ENCODE data around the gene GPR50. TPM values are rescaled to one million over a fixed set of nuclear protein-coding genes. Genes with fewer than 3 reads are reported as not detected.

The GPR50 gene
- total and polyA plus RNA-seq, 2 donors (not counting 1 experiment from before 2014, with no cell fraction given) = not detected

DNA sequence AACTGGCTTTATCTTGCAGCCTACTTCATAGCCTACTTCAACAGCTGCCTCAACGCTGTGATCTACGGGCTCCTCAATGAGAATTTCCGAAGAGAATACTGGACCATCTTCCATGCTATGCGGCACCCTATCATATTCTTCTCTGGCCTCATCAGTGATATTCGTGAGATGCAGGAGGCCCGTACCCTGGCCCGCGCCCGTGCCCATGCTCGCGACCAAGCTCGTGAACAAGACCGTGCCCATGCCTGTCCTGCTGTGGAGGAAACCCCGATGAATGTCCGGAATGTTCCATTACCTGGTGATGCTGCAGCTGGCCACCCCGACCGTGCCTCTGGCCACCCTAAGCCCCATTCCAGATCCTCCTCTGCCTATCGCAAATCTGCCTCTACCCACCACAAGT, 4.0 kb downstream of the GPR50 start:
- Mint-ChIP-seq H3K9me3 (ENCODE audit: insufficient read depth) (no peaks in the 10 kb centered on the region), H3K27me3 (peaks cover 46% of the 10 kb centered on the region), H3K4me1 (peaks cover 9% of the 10 kb centered on the region), H3K27ac (no peak overlapping the region), H3K4me3 (no peak overlapping the region)
- Histone ChIP-seq H3K27me3 (replicated peaks in 1 of 4; ENCODE audit: control extremely low read depth in 1 of 4, control insufficient read depth in 3 of 4, insufficient read depth in 4 of 4, low read length in 3 of 4) (peaks cover 0 to 21% (median 1%) of the 10 kb centered on the region in 4 experiments), H3K4me3 (ENCODE audit: control extremely low read depth in 1 of 5, extremely low read depth in 1 of 5, insufficient read depth in 1 of 5, low read depth in 2 of 5, low read length in 4 of 5) (no peak overlapping the region), H3K36me3 (replicated peaks in 1 of 2; ENCODE audit: control extremely low read depth in 1 of 2, control insufficient read depth in 1 of 2, extremely low read depth in 1 of 2, insufficient read depth in 2 of 2, low read length in 1 of 2) (no peaks in the 10 kb centered on the region), H3K4me2 (replicated peaks; ENCODE audit: low read depth, low read length, poor library complexity, severe bottlenecking) (no peak overlapping the region), H4K20me1 (ENCODE audit: control insufficient read depth, insufficient read depth, low read length, poor library complexity, severe bottlenecking) (no peaks in the 10 kb centered on the region), H3K9ac (ENCODE audit: low read length) (no peak overlapping the region), H3K27ac (ENCODE audit: low read length in 2 of 2) (no peak overlapping the region), H2AFZ (ENCODE audit: insufficient read depth, low read depth, low read length, poor library complexity, severe bottlenecking) (no peak overlapping the region), H3K79me2 (ENCODE audit: control insufficient read depth, insufficient read depth, low read length) (no peaks in the 10 kb centered on the region), H3K9me3 (ENCODE audit: control extremely low read depth in 1 of 3, control insufficient read depth in 2 of 3, insufficient read depth in 1 of 3, low read length in 2 of 3) (peaks cover 0 to 13% (median 0%) of the 10 kb centered on the region in 3 donors), H3K4me1 (ENCODE audit: control insufficient read depth in 2 of 2, insufficient read depth in 2 of 2, low read length in 2 of 2) (no peaks in the 10 kb centered on the region)
- CTCF ChIA-PET = no interaction called here
- POLR2A ChIA-PET = no interaction called here
- ATAC-seq (ENCODE audit: low read depth) = no peak
- WGBS (ENCODE audit: insufficient coverage) = 97% methylated on average over 7 of the region's 18 CpGs
- TF ChIP-seq, protein P1, sequence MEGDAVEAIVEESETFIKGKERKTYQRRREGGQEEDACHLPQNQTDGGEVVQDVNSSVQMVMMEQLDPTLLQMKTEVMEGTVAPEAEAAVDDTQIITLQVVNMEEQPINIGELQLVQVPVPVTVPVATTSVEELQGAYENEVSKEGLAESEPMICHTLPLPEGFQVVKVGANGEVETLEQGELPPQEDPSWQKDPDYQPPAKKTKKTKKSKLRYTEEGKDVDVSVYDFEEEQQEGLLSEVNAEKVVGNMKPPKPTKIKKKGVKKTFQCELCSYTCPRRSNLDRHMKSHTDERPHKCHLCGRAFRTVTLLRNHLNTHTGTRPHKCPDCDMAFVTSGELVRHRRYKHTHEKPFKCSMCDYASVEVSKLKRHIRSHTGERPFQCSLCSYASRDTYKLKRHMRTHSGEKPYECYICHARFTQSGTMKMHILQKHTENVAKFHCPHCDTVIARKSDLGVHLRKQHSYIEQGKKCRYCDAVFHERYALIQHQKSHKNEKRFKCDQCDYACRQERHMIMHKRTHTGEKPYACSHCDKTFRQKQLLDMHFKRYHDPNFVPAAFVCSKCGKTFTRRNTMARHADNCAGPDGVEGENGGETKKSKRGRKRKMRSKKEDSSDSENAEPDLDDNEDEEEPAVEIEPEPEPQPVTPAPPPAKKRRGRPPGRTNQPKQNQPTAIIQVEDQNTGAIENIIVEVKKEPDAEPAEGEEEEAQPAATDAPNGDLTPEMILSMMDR (IDR thresholded peaks at IDR 0.05) = no peak
- TF ChIP-seq EZH2 (IDR thresholded peaks at IDR 0.05; ENCODE audit: borderline replicate concordance, insufficient read depth, low read depth, low read length, poor library complexity, severe bottlenecking) = no peak
- intact Hi-C loops (cut with micrococcal nuclease) = no loop called here
- no peak for DNase-seq

DNA sequence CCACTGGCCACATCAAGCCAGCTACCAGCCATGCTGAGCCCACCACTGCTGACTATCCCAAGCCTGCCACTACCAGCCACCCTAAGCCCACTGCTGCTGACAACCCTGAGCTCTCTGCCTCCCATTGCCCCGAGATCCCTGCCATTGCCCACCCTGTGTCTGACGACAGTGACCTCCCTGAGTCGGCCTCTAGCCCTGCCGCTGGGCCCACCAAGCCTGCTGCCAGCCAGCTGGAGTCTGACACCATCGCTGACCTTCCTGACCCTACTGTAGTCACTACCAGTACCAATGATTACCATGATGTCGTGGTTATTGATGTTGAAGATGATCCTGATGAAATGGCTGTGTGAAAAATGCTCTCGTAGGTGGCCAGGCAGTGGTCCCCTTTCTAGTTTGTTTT, 4.7 kb downstream of the GPR50 start:
- ATAC-seq (ENCODE audit: low read depth) = no peak
- no peaks in the 10 kb centered on the region for H3K79me2 ChIP-seq (ENCODE audit: control insufficient read depth, insufficient read depth, low read length)
- 87% methylated on average over 3 of the region's 7 CpGs for WGBS (ENCODE audit: insufficient coverage)

More for the DNA sequence above, 4.7 kb downstream of the GPR50 start:
- no peak overlapping the region for H3K9ac ChIP-seq (ENCODE audit: low read length)
- intact Hi-C loops (cut with micrococcal nuclease) = no loop called here
- no peaks in the 10 kb centered on the region for H3K9me3 Mint-ChIP-seq (ENCODE audit: insufficient read depth)
- H4K20me1 ChIP-seq (ENCODE audit: control insufficient read depth, insufficient read depth, low read length, poor library complexity, severe bottlenecking) = no peaks in the 10 kb centered on the region
- TF ChIP-seq, protein P1 (IDR thresholded peaks at IDR 0.05) = no peak
- TF ChIP-seq EZH2 (IDR thresholded peaks at IDR 0.05; ENCODE audit: borderline replicate concordance, insufficient read depth, low read depth, low read length, poor library complexity, severe bottlenecking) = no peak
- peaks cover 47% of the 10 kb centered on the region for H3K27me3 Mint-ChIP-seq
- no peak overlapping the region for H2AFZ ChIP-seq (ENCODE audit: insufficient read depth, low read depth, low read length, poor library complexity, severe bottlenecking)
- no peaks in the 10 kb centered on the region for H3K4me1 ChIP-seq (ENCODE audit: control insufficient read depth in 2 of 2, insufficient read depth in 2 of 2, low read length in 2 of 2)
- POLR2A ChIA-PET = no interaction called here
- no peak for DNase-seq
- H3K4me3 Mint-ChIP-seq = no peak overlapping the region
- H3K4me3 ChIP-seq (ENCODE audit: control extremely low read depth in 1 of 5, extremely low read depth in 1 of 5, insufficient read depth in 1 of 5, low read depth in 2 of 5, low read length in 4 of 5) = no peak overlapping the region
- H3K27me3 ChIP-seq (replicated peaks in 1 of 4; ENCODE audit: control extremely low read depth in 1 of 4, control insufficient read depth in 3 of 4, insufficient read depth in 4 of 4, low read length in 3 of 4) = peaks cover 0 to 14% (median 1%) of the 10 kb centered on the region in 4 experiments
- H3K27ac ChIP-seq (ENCODE audit: low read length in 2 of 2) = no peak overlapping the region
- CTCF ChIA-PET = no interaction called here
- H3K36me3 ChIP-seq (replicated peaks in 1 of 2; ENCODE audit: control extremely low read depth in 1 of 2, control insufficient read depth in 1 of 2, extremely low read depth in 1 of 2, insufficient read depth in 2 of 2, low read length in 1 of 2) = no peaks in the 10 kb centered on the region
- H3K4me2 ChIP-seq (replicated peaks; ENCODE audit: low read depth, low read length, poor library complexity, severe bottlenecking) = no peak overlapping the region
- H3K27ac Mint-ChIP-seq = no peak overlapping the region
- peaks cover 9% of the 10 kb centered on the region for H3K4me1 Mint-ChIP-seq
- H3K9me3 ChIP-seq (ENCODE audit: control extremely low read depth in 1 of 3, control insufficient read depth in 2 of 3, insufficient read depth in 1 of 3, low read length in 2 of 3) = peaks cover 0 to 7% (median 0%) of the 10 kb centered on the region in 3 donors

All from B cell (primary cell).